K562 (cell line): ENCODE results near the gene EHBP1L1. TPM values are rescaled to one million over a fixed set of nuclear protein-coding genes. Genes with fewer than 3 reads are reported as not detected.

Source experiments
- ATAC-seq: fragments of 200-7000 bp; cut with Tn5 transposase; 3 replicates; pipeline ENCODE4 v1.9.1; 2020; ENCODE audit warnings: moderate library complexity
- BruUV-seq: library from RNA; stranded (reverse); fragments of 400-500 nt; replicated peaks from 2 replicates; lab custom pipeline; 2021; lab: Mats Ljungman, UMichigan
- CTCF ChIA-PET: fragments of 300-600 bp; formaldehyde crosslinking; extraction: SDS; loops from one replicate; lab custom pipeline; 2021; ENCODE audit warnings: low intra/inter-chr PET ratio; lab: Yijun Ruan, JAX
- POLR2A ChIA-PET: fragments of 300-600, 350-650 bp; sonication (Branson Sonifier 250); formaldehyde crosslinking; extraction: SDS; loops from one replicate; lab custom pipeline; 2021; ENCODE audit warnings: antibody characterized with exemption, inconsistent platforms; lab: Yijun Ruan, JAX
- DNase-seq, 4 experiments: peaks; one replicate each; pipeline versions ENCODE4 v3.0.0 to v3.0.0-alpha.2; 2011 to 2018; ENCODE audit warnings: low spot score in 3 of 4, mixed read lengths in 3 of 4; ENCODE audit errors: extremely low read depth in 1 of 4
- FAIRE-seq: peaks from 2 replicates; lab custom pipeline; 2011; peaks lifted over from hg19 to GRCh38; lab: Jason Lieb, UNC
- H2AFZ ChIP-seq: 2 replicates; pipeline ENCODE4 v1.6.0; 2011; ENCODE audit warnings: low read depth, low read length, control low read depth, inconsistent platforms
- H3K27ac ChIP-seq: fragments of 200-600 bp; 3 replicates; pipeline ENCODE4 v1.8.0; 2011; ENCODE audit warnings: low read depth, mild to moderate bottlenecking, control low read depth, inconsistent platforms, low read length, moderate library complexity, mixed read lengths; ENCODE audit errors: extremely low read depth
- H3K27me3 ChIP-seq, 2 experiments: fragments of 300-600 bp in 1 of 2; 2 replicates in 1 of 2; 3 replicates in 1 of 2; pipeline versions ENCODE4 v1.6.0 to v1.8.0; 2011; ENCODE audit warnings: inconsistent platforms in 2 of 2, low read length in 2 of 2, mild to moderate bottlenecking in 1 of 2, mixed read lengths in 1 of 2, moderate library complexity in 1 of 2; ENCODE audit not compliant: control insufficient read depth in 2 of 2, insufficient read depth in 2 of 2
- H3K36me3 ChIP-seq: fragments of 300-600 bp; 3 replicates; pipeline ENCODE4 v1.8.0; 2011; ENCODE audit warnings: mild to moderate bottlenecking, low read length, inconsistent platforms; ENCODE audit not compliant: control insufficient read depth, insufficient read depth
- H3K4me1 ChIP-seq, 2 experiments: fragments of 200-600 bp in 1 of 2; replicated peaks in 1 of 2; 2 replicates in 1 of 2; 3 replicates in 1 of 2; pipeline versions ENCODE4 v1.5.1 to v1.8.0; 2011; ENCODE audit warnings: inconsistent platforms in 2 of 2, low read length in 2 of 2, mild to moderate bottlenecking in 1 of 2, mixed read lengths in 1 of 2, moderate library complexity in 1 of 2; ENCODE audit not compliant: control insufficient read depth in 2 of 2, insufficient read depth in 2 of 2
- H3K4me2 ChIP-seq: 2 replicates; pipeline ENCODE4 v1.6.1; 2011; ENCODE audit warnings: low read length, control low read depth, inconsistent platforms, mixed read lengths; ENCODE audit not compliant: insufficient read depth
- H3K4me3 ChIP-seq: fragments of 200-600 bp; sonication (generic), shearing (Covaris generic); 2 replicates; pipeline ENCODE4 v1.5.1; 2016; ENCODE audit warnings: control low read depth, inconsistent platforms
- H3K79me2 ChIP-seq: fragments of 200-600 bp; 3 replicates; pipeline ENCODE4 v1.8.0; 2011; ENCODE audit warnings: low read length, inconsistent platforms; ENCODE audit not compliant: control insufficient read depth, insufficient read depth
- H3K9ac ChIP-seq, 2 experiments: 2 replicates each; pipeline versions ENCODE4 v1.6.0 to v1.6.1; 2011; ENCODE audit warnings: low read depth in 2 of 2, low read length in 2 of 2, control low read depth in 1 of 2, inconsistent platforms in 1 of 2, mild to moderate bottlenecking in 1 of 2, mixed read lengths in 1 of 2; ENCODE audit not compliant: insufficient read depth in 1 of 2
- H3K9me1 ChIP-seq: one replicate; pipeline ENCODE4 v1.6.0; 2011; ENCODE audit warnings: inconsistent platforms, mild to moderate bottlenecking, low read length, moderate library complexity; ENCODE audit not compliant: control insufficient read depth, insufficient read depth
- H3K9me3 ChIP-seq: replicated peaks from 2 replicates; pipeline ENCODE4 v1.5.1; 2011; ENCODE audit warnings: low read depth, low read length, inconsistent platforms; ENCODE audit not compliant: control insufficient read depth, insufficient read depth
- H4K20me1 ChIP-seq: replicated peaks from 2 replicates; pipeline ENCODE4 v1.6.1; 2011; ENCODE audit warnings: low read length, inconsistent platforms, mixed read lengths; ENCODE audit not compliant: control insufficient read depth, insufficient read depth
- CBX1 ChIP-seq: sonication (generic); IDR thresholded peaks from 2 replicates; pipeline ENCODE4 v1.6.1; 2016; ENCODE audit warnings: antibody characterized with exemption, low read depth, mild to moderate bottlenecking
- CEBPB ChIP-seq: fragments of 450-650 bp; IDR thresholded peaks from 2 replicates; pipeline ENCODE4 v1.6.1; 2016; ENCODE audit warnings: missing genetic modification characterization, missing compliant biosample characterization
- CEBPG ChIP-seq, 3 experiments: fragments of 200-800 bp in 1 of 3; sonication (Bioruptor generic) in 1 of 3; sonication (generic) in 1 of 3; formaldehyde crosslinking in 1 of 3; IDR thresholded peaks in 2 of 3; conservative IDR thresholded peaks in 1 of 3; 2 replicates each; pipeline versions ENCODE4 v1.6.1 to v1.8.0; 2016 to 2022; ENCODE audit warnings: missing compliant biosample characterization in 2 of 3, missing genetic modification characterization in 2 of 3, mild to moderate bottlenecking in 1 of 3, missing genetic modification reagents in 1 of 3
- ETV5 ChIP-seq: sonication (generic); formaldehyde crosslinking; IDR thresholded peaks from 2 replicates; pipeline ENCODE4 v1.4.0; 2020; ENCODE audit warnings: low read depth, mild to moderate bottlenecking, missing genetic modification reagents
- EWSR1 ChIP-seq: fragments of 450-650 bp; IDR thresholded peaks from 2 replicates; pipeline ENCODE4 v1.6.1; 2018; ENCODE audit warnings: borderline replicate concordance, mild to moderate bottlenecking, low read depth, moderate library complexity; ENCODE audit not compliant: partially characterized antibody
- FOXK2 ChIP-seq, 2 experiments: fragments of 450-650 bp; IDR thresholded peaks in 1 of 2; conservative IDR thresholded peaks in 1 of 2; 2 replicates each; pipeline ENCODE4 v1.6.1; 2016; ENCODE audit warnings: low read depth in 2 of 2, mild to moderate bottlenecking in 1 of 2
- KLF13 ChIP-seq: fragments of 450-650 bp; IDR thresholded peaks from 2 replicates; pipeline ENCODE4 v1.6.1; 2016; ENCODE audit warnings: missing genetic modification characterization, low read depth, mild to moderate bottlenecking, missing compliant biosample characterization, moderate library complexity, borderline replicate concordance
- POLR2AphosphoS2 ChIP-seq: IDR thresholded peaks from 2 replicates; pipeline ENCODE4 v1.6.1; 2012; ENCODE audit warnings: low read length, improper control_type of control experiment
- PTTG1 ChIP-seq: fragments of 450-650 bp; IDR thresholded peaks from 2 replicates; pipeline ENCODE4 v1.6.1; 2016; ENCODE audit warnings: low read depth, mild to moderate bottlenecking, missing genetic modification characterization, missing compliant biosample characterization
- SIRT6 ChIP-seq: IDR thresholded peaks from one replicate; pipeline ENCODE4 v1.6.1; 2012; ENCODE audit warnings: low read depth, mild to moderate bottlenecking, control low read depth, inconsistent platforms, low read length, moderate library complexity
- ZEB2 ChIP-seq: fragments of 450-650 bp; IDR thresholded peaks from 2 replicates; pipeline ENCODE4 v1.6.1; 2016
- ZNF444 ChIP-seq: fragments of 250-450 bp; sonication (Bioruptor Pico); IDR thresholded peaks from 2 replicates; pipeline ENCODE4 v1.4.0; 2020; ENCODE audit warnings: mild to moderate bottlenecking, moderate library complexity
- WGBS: fragments of 100-300 bp; shearing (Covaris generic); methylation state at CpG from one replicate; pipeline ENCODE4 v1.1.6; 2016; ENCODE audit warnings: low coverage, mixed read lengths; ENCODE audit not compliant: insufficient coverage; ENCODE audit errors: missing lambda C conversion rate; 5-methylcytosine and 5-hydroxymethylcytosine counted together
- in situ Hi-C: fragments of 300-500 bp; cut with MboI; formaldehyde crosslinking; loops from 4 replicates; pipeline ENCODE4 v1.15.0; 2018; ENCODE audit warnings: inconsistent platforms, mixed read lengths
- intact Hi-C: fragments of 100-400 bp; cut with micrococcal nuclease; formaldehyde crosslinking; loops from 2 replicates; pipeline ENCODE4 v1.14.2; 2022
- polyA plus RNA-seq, 8 experiments: library from polyadenylated mRNA; depleted of rRNA in 4 of 8; stranded (reverse) in 5 of 8; unstranded in 3 of 8; fragments of >200 nt; fragmentation: Nextera tagmentation in 2 of 8; fragmentation: Illumina TruSeq in 1 of 8; extraction: Ambion mirVana in 2 of 8; extraction: Trizol in 1 of 8; gene quantifications; 2 replicates each; pipeline versions ENCODE4 v1.2.1 to v1.2.3, GENCODE V29; 2011 to 2014; ENCODE audit warnings: inconsistent platforms in 1 of 8, missing spikeins in 1 of 8
- total RNA-seq, 7 experiments: library from RNA; depleted of rRNA in 6 of 7; stranded (reverse); fragments of >200 nt in 6 of 7; fragmentation: Illumina TruSeq in 2 of 7; extraction: Trizol in 2 of 7; gene quantifications; 2 replicates each; pipeline versions ENCODE4 v1.2.1 to v1.2.3, GENCODE V29; 2011 to 2021; ENCODE audit warnings: low replicate concordance in 1 of 7

Gene EHBP1L1
- total and polyA plus RNA-seq, 9 of the 15 experiments (the other 6 are each of a cell fraction or from before 2014, with no cell fraction given) = 0.03 to 87.1 (median 26.3) TPM

- peaks cover 5% of the 10 kb centered on the region for H3K9me1 ChIP-seq
- H4K20me1 ChIP-seq = no peaks in the 10 kb centered on the region
- peaks cover 59% of the 10 kb centered on the region; the same call in 2 of the 3 replicates for H3K36me3 ChIP-seq
- no peaks in the 10 kb centered on the region for H3K9me3 ChIP-seq
- H3K79me2 ChIP-seq = peaks cover 32% of the 10 kb centered on the region
- H3K9ac ChIP-seq = peak overlapping the region in 1 of 2 experiments; percentile 95; a peak in 1 of 4 replicates
- no peak for TF ChIP-seq PTTG1 (tag)
- no peak for TF ChIP-seq SIRT6
- TF ChIP-seq CBX1 = no peak
- TF ChIP-seq FOXK2 (conservative IDR thresholded peaks at IDR 0.05 in 1 of 2, IDR thresholded peaks at IDR 0.05 in 1 of 2; ENCODE audit: low read depth in 2 of 2) = no peak
- peak; percentile 41; the same call in 1 of the 2 replicates for TF ChIP-seq CEBPG (CRISPR knock-in tag; IDR thresholded peaks at IDR 0.05)
- no peak for TF ChIP-seq CEBPG (tag; conservative IDR thresholded peaks at IDR 0.05 in 1 of 2, IDR thresholded peaks at IDR 0.05 in 1 of 2)
- no peak for TF ChIP-seq EWSR1
- peak; percentile 57 for TF ChIP-seq CEBPB (tag)
- no peak for TF ChIP-seq ETV5 (CRISPR knock-in tag)
- TF ChIP-seq POLR2AphosphoS2 = no peak
- no peak for TF ChIP-seq ZNF444 (CRISPR knock-in tag)
- TF ChIP-seq KLF13 (tag) = no peak
- no peak for TF ChIP-seq ZEB2
- H3K4me1 ChIP-seq = peaks cover 34 to 83% of the 10 kb centered on the region in 2 experiments
- POLR2A ChIA-PET = interaction anchor here (1.0 to 1.4 kb wide), 3 partner anchors 9 to 155 kb away, joined by 3 to 4 read pairs (median 3); no protein-coding TSS in a partner anchor
- ATAC-seq (no peak), FAIRE-seq (no peak), DNase-seq (no peak)
- 92% methylated on average over 4 of the region's 4 CpGs for WGBS
- H2AFZ ChIP-seq = no peak overlapping the region
- no peaks in the 10 kb centered on the region; a peak in 1 of 5 replicates for H3K27me3 ChIP-seq
- H3K4me3 ChIP-seq = no peak overlapping the region
- no peak overlapping the region for H3K27ac ChIP-seq
- H3K4me2 ChIP-seq = no peak overlapping the region
- intact Hi-C loops (no loop called here), in situ Hi-C loops (no loop called here)
- BruUV-seq = no TSS peak
- CTCF ChIA-PET = no interaction called here
Observed at GRCh38 chr11:65579291-65579690, 3.4 kb downstream of the EHBP1L1 start.
